GM23248 (cell line): ENCODE results near the gene TBC1D23.

Experiments
- EZH2 ChIP-seq: fragments of 200-600 bp; sonication (generic); IDR thresholded peaks from 2 replicates; pipeline ENCODE4 v1.6.1; 2018; ENCODE audit warnings: antibody characterized with exemption, mild to moderate bottlenecking; ENCODE audit not compliant: insufficient read depth, poor library complexity, severe bottlenecking
- EZH2phosphoT487 ChIP-seq: fragments of 200-600 bp; sonication (generic); IDR thresholded peaks from 2 replicates; pipeline ENCODE4 v1.6.1; 2018; ENCODE audit warnings: antibody characterized with exemption, moderate library complexity, mild to moderate bottlenecking, low read depth; ENCODE audit not compliant: insufficient read depth

- TF ChIP-seq EZH2phosphoT487 (no peak), EZH2 (no peak)
Measured at GRCh38 chr3:100245136-100245535, 15.7 kb upstream of the TBC1D23 start.
